Osteoblast (primary cell): ENCODE data around the gene PNPLA2. TPM values are rescaled to one million over a fixed set of nuclear protein-coding genes. Genes with fewer than 3 reads are reported as not detected.

Experiments
- DNase-seq: peaks from one replicate; pipeline ENCODE4 v3.0.0; 2011; ENCODE audit warnings: low spot score, mixed read lengths; ENCODE audit not compliant: insufficient read length; ENCODE audit errors: missing footprints
- H2AFZ ChIP-seq: 2 replicates; pipeline ENCODE4 v1.6.0; 2011; ENCODE audit warnings: mild to moderate bottlenecking, low read length
- H3K27ac ChIP-seq: 2 replicates; pipeline ENCODE4 v1.5.1; 2011; ENCODE audit warnings: mild to moderate bottlenecking, low read depth, low read length, moderate library complexity
- H3K27me3 ChIP-seq: 2 replicates; pipeline ENCODE4 v1.6.0; 2012; ENCODE audit warnings: mild to moderate bottlenecking, control low read depth, inconsistent platforms, low read length, moderate library complexity; ENCODE audit not compliant: insufficient read depth
- H3K36me3 ChIP-seq: 2 replicates; pipeline ENCODE4 v1.5.1; 2011; ENCODE audit warnings: mild to moderate bottlenecking, low read length, control low read depth, moderate library complexity; ENCODE audit not compliant: insufficient read depth
- H3K4me1 ChIP-seq: 2 replicates; pipeline ENCODE4 v1.5.1; 2011; ENCODE audit warnings: mild to moderate bottlenecking, low read length, control low read depth, moderate library complexity; ENCODE audit not compliant: insufficient read depth
- H3K4me2 ChIP-seq: 2 replicates; pipeline ENCODE4 v1.6.0; 2011; ENCODE audit warnings: mild to moderate bottlenecking, low read length; ENCODE audit not compliant: insufficient read depth
- H3K4me3 ChIP-seq: fragments of 200-600 bp; sonication (generic); 3 replicates; pipeline ENCODE4 v1.5.1; 2012; ENCODE audit warnings: mild to moderate bottlenecking, low read length, inconsistent platforms; ENCODE audit not compliant: insufficient read depth
- H3K79me2 ChIP-seq: 2 replicates; pipeline ENCODE4 v1.6.0; 2012; ENCODE audit warnings: mild to moderate bottlenecking, low read length, control low read depth, inconsistent platforms; ENCODE audit not compliant: insufficient read depth
- H3K9me3 ChIP-seq: 2 replicates; pipeline ENCODE4 v1.5.1; 2011; ENCODE audit warnings: low read depth, low read length, control low read depth
- H4K20me1 ChIP-seq: 2 replicates; pipeline ENCODE4 v1.6.0; 2012; ENCODE audit warnings: mild to moderate bottlenecking, low read length, control low read depth; ENCODE audit not compliant: insufficient read depth
- total RNA-seq: library from RNA; depleted of rRNA; stranded (reverse); fragments of >200 nt; gene quantifications from 2 replicates; pipeline ENCODE4 v1.2.3, GENCODE V29; 2012
- TF ChIP-seq, protein P1 (sequence below): IDR thresholded peaks from 2 replicates; pipeline ENCODE4 v1.5.1; 2011; ENCODE audit warnings: mild to moderate bottlenecking, low read depth, low read length, moderate library complexity; ENCODE audit errors: extremely low read depth

The PNPLA2 gene
- total RNA-seq, 1 donor, result 32.6 TPM

DNA sequence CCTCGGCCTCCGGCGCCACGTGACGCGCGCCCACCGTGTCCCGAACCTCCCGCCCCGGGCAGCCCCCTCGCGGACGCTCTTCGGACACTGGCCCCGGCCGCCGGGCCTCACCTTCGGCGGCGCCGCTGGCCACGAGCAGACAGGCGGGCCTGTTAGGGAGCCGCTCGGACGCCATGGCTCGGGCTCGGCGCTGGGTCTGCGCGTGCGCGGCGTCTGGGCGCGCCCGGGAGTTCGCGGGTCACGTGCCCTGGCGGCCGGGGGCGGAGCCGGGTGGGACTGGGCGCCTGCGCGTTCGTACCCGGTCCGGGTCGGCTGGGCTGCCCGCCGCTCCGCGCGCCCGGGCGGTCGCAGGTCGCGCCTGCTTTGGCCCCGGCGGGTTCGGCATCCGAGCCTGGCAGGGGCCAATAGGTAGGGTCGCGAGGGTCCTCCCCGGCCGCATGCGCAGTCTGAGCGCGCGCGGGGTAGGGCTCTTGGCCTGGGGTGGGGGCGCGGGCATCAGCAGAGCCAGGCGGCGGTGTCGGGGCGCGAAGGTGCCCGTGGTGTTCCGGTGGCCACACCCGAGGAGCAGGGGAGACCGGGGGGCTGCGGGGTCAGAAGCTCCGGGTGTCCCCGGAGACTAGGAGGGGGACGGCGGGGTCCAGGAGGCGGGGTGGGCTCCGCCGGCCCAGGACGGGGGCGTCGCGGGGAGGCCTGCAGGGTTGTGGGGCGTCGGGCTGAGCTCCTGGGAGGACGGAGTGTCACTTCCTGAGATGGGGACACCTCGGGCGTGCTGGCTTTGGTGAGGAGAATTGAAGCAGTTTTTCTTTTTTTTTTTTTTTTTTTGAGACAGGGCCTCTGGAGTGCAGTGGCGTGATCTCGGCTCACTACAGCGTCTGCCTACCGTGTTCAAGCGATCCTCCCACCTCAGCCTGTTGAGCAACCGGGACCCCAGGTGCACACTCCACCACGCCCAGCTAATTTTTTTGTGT lies 41.1 kb upstream of the PNPLA2 start, which contains the start of gene GATD1:
Gene GATD1 (minus strand): TSS at position 200 of the 968 bp plus-strand sequence. CDS start 25 bp downstream, at position 175.
- no peaks in the 10 kb centered on the region for H3K27me3 ChIP-seq

GRCh38 chr11:778976-779954 lies 39.4 kb upstream of the PNPLA2 start:
- H2AFZ ChIP-seq, result no peak overlapping the region
- H4K20me1 ChIP-seq, result peaks cover 38% of the 10 kb centered on the region
- no peak for DNase-seq
- no peaks in the 10 kb centered on the region for H3K27me3 ChIP-seq
- peaks cover 63% of the 10 kb centered on the region for H3K79me2 ChIP-seq
- TF ChIP-seq, protein P1, sequence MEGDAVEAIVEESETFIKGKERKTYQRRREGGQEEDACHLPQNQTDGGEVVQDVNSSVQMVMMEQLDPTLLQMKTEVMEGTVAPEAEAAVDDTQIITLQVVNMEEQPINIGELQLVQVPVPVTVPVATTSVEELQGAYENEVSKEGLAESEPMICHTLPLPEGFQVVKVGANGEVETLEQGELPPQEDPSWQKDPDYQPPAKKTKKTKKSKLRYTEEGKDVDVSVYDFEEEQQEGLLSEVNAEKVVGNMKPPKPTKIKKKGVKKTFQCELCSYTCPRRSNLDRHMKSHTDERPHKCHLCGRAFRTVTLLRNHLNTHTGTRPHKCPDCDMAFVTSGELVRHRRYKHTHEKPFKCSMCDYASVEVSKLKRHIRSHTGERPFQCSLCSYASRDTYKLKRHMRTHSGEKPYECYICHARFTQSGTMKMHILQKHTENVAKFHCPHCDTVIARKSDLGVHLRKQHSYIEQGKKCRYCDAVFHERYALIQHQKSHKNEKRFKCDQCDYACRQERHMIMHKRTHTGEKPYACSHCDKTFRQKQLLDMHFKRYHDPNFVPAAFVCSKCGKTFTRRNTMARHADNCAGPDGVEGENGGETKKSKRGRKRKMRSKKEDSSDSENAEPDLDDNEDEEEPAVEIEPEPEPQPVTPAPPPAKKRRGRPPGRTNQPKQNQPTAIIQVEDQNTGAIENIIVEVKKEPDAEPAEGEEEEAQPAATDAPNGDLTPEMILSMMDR, result no peak
- no peak overlapping the region for H3K4me2 ChIP-seq
- peaks cover 11% of the 10 kb centered on the region for H3K36me3 ChIP-seq
- no peaks in the 10 kb centered on the region for H3K9me3 ChIP-seq
- no peak overlapping the region for H3K27ac ChIP-seq
- no peak overlapping the region for H3K4me3 ChIP-seq
- H3K4me1 ChIP-seq, result peaks cover 26% of the 10 kb centered on the region

More for the DNA sequence above, 41.1 kb upstream of the PNPLA2 start, which contains the start of gene GATD1:
- Histone ChIP-seq H2AFZ (peak within 1 kb of the TSS; percentile 65), H3K9me3 (no peaks in the 10 kb centered on the region), H4K20me1 (peaks cover 54% of the 10 kb centered on the region), H3K36me3 (peaks cover 27% of the 10 kb centered on the region), H3K4me1 (peaks cover 20% of the 10 kb centered on the region), H3K79me2 (peaks cover 80% of the 10 kb centered on the region), H3K27ac (peak within 1 kb of the TSS; percentile 48), H3K4me2 (peak within 1 kb of the TSS; percentile 91), H3K4me3 (peak within 1 kb of the TSS; percentile 88)
- peak; percentile 100 for DNase-seq
- TF ChIP-seq, protein P1, result no peak

DNA sequence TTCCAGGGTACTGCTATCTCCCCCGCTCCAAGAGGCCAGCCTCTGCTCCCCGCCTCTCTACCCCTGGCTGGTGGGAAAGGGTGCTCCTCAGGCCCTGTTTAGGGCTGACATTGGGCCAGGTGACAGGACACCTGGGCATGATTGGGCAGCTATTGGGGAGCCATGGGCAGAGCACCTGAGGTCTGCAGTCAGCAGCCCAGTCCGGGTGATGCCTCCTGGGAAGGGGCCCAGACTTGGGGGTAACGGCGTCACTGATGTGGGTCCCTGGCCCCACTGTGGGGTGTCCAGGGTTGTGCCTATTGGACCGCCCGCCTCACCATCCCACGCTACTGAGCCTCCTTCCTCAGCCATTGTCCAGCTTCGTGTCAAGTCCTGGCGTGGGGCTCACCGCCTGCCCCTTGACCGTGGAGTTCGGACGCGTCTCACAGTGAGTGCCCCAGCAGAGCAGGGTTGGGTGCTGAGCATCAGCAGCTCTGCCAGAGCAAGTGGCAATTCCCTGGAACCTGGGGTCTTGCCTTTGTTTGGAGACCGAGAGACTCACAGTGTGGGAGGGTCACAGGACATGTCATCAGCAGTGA lies 38.7 kb upstream of the PNPLA2 start:
- peaks cover 55% of the 10 kb centered on the region for H3K79me2 ChIP-seq

More for the DNA sequence above, 38.7 kb upstream of the PNPLA2 start:
- Histone ChIP-seq H4K20me1 (peaks cover 31% of the 10 kb centered on the region), H3K4me1 (peaks cover 24% of the 10 kb centered on the region), H2AFZ (no peak overlapping the region), H3K36me3 (peaks cover 10% of the 10 kb centered on the region), H3K9me3 (no peaks in the 10 kb centered on the region), H3K27ac (no peak overlapping the region), H3K4me3 (no peak overlapping the region), H3K27me3 (no peaks in the 10 kb centered on the region), H3K4me2 (no peak overlapping the region)
- TF ChIP-seq, protein P1, result no peak
- no peak for DNase-seq
